Measurements from ENCODE around the gene SUSD4.

Gene SUSD4

GRCh38 chr1:223248001-223248769 is 115.8 kb downstream of the SUSD4 start:
- no peak for DNase-seq

- no peak for DNase-seq
Measured at GRCh38 chr1:223246476-223247112, 117.4 kb downstream of the SUSD4 start.

- DNase-seq: no peak
Measured at GRCh38 chr1:223245983-223246382, 118.0 kb downstream of the SUSD4 start.

- no peak for DNase-seq
Measured at GRCh38 chr1:223245411-223245810, 118.6 kb downstream of the SUSD4 start.

GRCh38 chr1:223244366-223245103 is 119.4 kb downstream of the SUSD4 start:
- DNase-seq: no peak

GRCh38 chr1:223243441-223244050 is 120.4 kb downstream of the SUSD4 start:
- no peak for DNase-seq

- no peak for DNase-seq
Measured at GRCh38 chr1:223242971-223243370, 121.0 kb downstream of the SUSD4 start.

- no peak for DNase-seq
Measured at GRCh38 chr1:223242382-223242955, 121.5 kb downstream of the SUSD4 start.

- no peak for DNase-seq
Measured at GRCh38 chr1:223240122-223240521, 123.9 kb downstream of the SUSD4 start.

- no peak for DNase-seq
Measured at GRCh38 chr1:223235091-223235490, 128.9 kb downstream of the SUSD4 start.

GRCh38 chr1:223234534-223234933 is 129.4 kb downstream of the SUSD4 start:
- DNase-seq: no peak

GRCh38 chr1:223234170-223234514 is 129.8 kb downstream of the SUSD4 start:
- DNase-seq: no peak

- no peak for DNase-seq
Measured at GRCh38 chr1:223233410-223234169, 130.4 kb downstream of the SUSD4 start.

- no peak for DNase-seq
Measured at GRCh38 chr1:223233019-223233409, 131.0 kb downstream of the SUSD4 start.

- no peak for DNase-seq
Measured at GRCh38 chr1:223231581-223231980, 132.4 kb downstream of the SUSD4 start.

- no peak for DNase-seq
Measured at GRCh38 chr1:223231011-223231572, 132.9 kb downstream of the SUSD4 start.

- DNase-seq: no peak
Measured at GRCh38 chr1:223230161-223230881, 133.7 kb downstream of the SUSD4 start.

GRCh38 chr1:223229756-223230155 is 134.2 kb downstream of the SUSD4 start:
- DNase-seq: no peak

- DNase-seq: no peak
Measured at GRCh38 chr1:223228931-223229528, 134.9 kb downstream of the SUSD4 start.

- no peak for DNase-seq
Measured at GRCh38 chr1:223228201-223228600, 135.8 kb downstream of the SUSD4 start.

Data from activated gamma-delta T cell treated with Interleukin-2 at 50 U/mL for 16 hours (primary cell).